HG02571 (cell line): ENCODE data around the gene SIK3.
"Not testable (repeated sequence)": the region's sequence is repeated elsewhere in the genome, so short reads cannot be mapped to it uniquely, and the experiment has no call there.

ENCODE experiments used
- ATAC-seq: cut with Tn5 transposase; IDR thresholded peaks from one replicate; pipeline ENCODE4 v1.9.1; 2021; ENCODE audit warnings: mild to moderate bottlenecking, moderate library complexity; ENCODE audit not compliant: unreplicated experiment

Gene SIK3

GRCh38 chr11:116808262-116809175 lies 289.7 kb downstream of the SIK3 start:
- ATAC-seq: no peak

- no peak for ATAC-seq
Observed at GRCh38 chr11:116807601-116808261, 290.5 kb downstream of the SIK3 start.

DNA sequence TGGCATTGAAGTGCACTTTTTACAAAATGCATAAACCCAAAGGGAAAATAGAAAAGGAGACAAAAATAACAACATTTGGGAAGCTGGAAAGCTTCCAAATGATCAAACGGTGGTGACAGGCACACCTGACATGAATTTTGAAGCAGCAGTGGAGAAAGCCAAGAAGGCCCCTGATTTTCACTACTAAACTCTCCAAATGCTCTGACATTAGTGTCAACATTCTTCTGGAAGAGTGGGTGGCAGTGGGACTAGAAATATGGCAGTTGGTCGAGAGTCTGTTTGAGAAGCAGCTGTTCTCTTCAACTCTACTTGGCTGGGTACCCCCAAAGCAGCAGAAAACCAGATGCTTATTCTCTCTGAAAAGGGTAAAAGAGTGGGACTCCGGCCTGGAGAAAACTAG lies 294.2 kb downstream of the SIK3 start:
- ATAC-seq: no peak

DNA sequence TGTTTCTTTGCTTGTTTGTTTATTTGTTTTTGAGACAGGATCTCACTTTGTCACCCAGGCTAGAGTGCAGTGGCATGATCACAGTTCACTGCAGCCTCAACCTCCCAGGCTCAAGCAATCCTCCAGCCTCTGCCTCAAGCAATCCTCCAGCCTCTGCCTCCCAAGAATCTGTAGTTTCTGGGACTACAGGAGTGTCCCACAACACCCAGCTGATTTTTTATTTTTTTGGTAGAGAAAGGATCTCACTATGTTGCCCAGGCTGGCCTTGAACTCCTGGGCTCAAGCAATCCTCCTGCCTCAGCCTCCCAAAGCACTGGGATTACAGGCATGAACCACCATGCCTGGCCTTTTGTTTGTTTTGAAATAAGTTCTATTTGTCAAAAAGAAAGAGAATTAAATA lies 296.6 kb downstream of the SIK3 start:
- ATAC-seq: not testable (repeated sequence)

GRCh38 chr11:116800610-116801009 lies 297.6 kb downstream of the SIK3 start:
- ATAC-seq: no peak

GRCh38 chr11:116798368-116798767 lies 299.9 kb downstream of the SIK3 start:
- no peak for ATAC-seq

GRCh38 chr11:116797816-116798215 lies 300.4 kb downstream of the SIK3 start:
- no peak for ATAC-seq

DNA sequence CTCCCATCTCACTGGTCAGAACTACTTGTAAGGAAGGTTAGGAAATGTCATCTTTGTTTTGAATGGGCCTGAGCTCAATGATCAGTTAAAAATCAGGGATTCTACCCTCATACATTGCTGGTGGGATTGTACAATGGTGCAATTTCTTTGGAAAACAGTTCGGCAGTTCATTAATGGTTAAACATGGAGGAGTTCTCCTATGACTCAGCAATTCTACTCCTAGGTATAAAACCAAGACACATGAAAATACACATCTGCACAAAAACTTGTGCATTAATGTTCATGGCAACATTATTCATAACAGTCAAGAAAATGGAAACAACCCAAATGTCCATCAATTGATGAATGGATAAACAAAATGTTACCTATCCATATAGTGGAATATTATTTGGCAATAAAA lies 301.7 kb downstream of the SIK3 start:
- ATAC-seq: no peak

GRCh38 chr11:116794851-116795250 lies 303.4 kb downstream of the SIK3 start:
- no peak for ATAC-seq

DNA sequence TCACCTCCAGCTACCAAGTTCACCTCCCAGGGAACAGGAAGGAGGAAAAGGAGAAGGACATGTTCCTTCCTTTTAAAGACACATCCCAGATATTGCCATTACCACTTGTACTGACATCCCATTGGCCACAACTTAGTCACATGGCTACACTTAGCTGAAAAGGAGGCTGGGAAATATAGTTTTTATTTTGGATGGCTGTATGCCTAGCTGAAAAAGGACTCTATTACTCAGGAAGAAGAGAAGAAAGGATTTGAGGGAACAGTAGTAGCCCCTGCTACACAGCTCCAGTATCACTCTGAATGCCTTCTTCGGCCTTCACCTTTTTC lies 304.5 kb downstream of the SIK3 start:
- ATAC-seq: no peak
